ENCODE results near the gene MUS81. TPM values are rescaled to one million over a fixed set of nuclear protein-coding genes. Genes with fewer than 3 reads are reported as not detected.

Gene MUS81
- total and polyA plus RNA-seq, 2 of the 13 experiments (the other 11 are each of a cell fraction or from before 2014, with no cell fraction given) = 25.6 to 30.2 TPM

GRCh38 chr11:65854161-65854592 is 6.1 kb upstream of the MUS81 start (continued):
- TF ChIP-seq YY1 (IDR thresholded peaks at IDR 0.05; ENCODE audit: insufficient read depth, insufficient replicate concordance, low read depth, low read length) (no peak), ZNF577 (CRISPR knock-in tag; IDR thresholded peaks at IDR 0.05; ENCODE audit: borderline replicate concordance, low read depth) (no peak), ZNF17 (CRISPR knock-in tag; IDR thresholded peaks at IDR 0.05) (no peak), FOXM1 (CRISPR knock-in tag; IDR thresholded peaks at IDR 0.05) (no peak), TBP (CRISPR knock-in tag; IDR thresholded peaks at IDR 0.05) (no peak), THAP11 (CRISPR knock-in tag; IDR thresholded peaks at IDR 0.05) (no peak), ZFP36 (IDR thresholded peaks at IDR 0.05; ENCODE audit: borderline replicate concordance, low read depth, low read length, partially characterized antibody) (no peak), ZHX1 (CRISPR knock-in tag; IDR thresholded peaks at IDR 0.05; ENCODE audit: low read depth) (no peak), RFXANK (CRISPR knock-in tag; IDR thresholded peaks at IDR 0.05) (no peak), ZFX (CRISPR knock-in tag; IDR thresholded peaks at IDR 0.05; ENCODE audit: low read depth) (no peak), ZNF724P (CRISPR knock-in tag; IDR thresholded peaks at IDR 0.05; ENCODE audit: borderline replicate concordance) (no peak), RAD51 (IDR thresholded peaks at IDR 0.05; ENCODE audit: borderline replicate concordance) (no peak), CENPT (CRISPR knock-in tag; IDR thresholded peaks at IDR 0.05; ENCODE audit: low read depth) (no peak), HMGXB4 (CRISPR knock-in tag; IDR thresholded peaks at IDR 0.05; ENCODE audit: borderline replicate concordance in 1 of 2, low read depth in 1 of 2) (no peak), DRAP1 (CRISPR knock-in tag; IDR thresholded peaks at IDR 0.05) (no peak), FOXP4 (CRISPR knock-in tag; IDR thresholded peaks at IDR 0.05) (0 out of 2 replicates have a peak, but pooled peaks have one; percentile 31), ZNF329 (CRISPR knock-in tag; IDR thresholded peaks at IDR 0.05; ENCODE audit: low read depth) (no peak), THAP7 (CRISPR knock-in tag; IDR thresholded peaks at IDR 0.05) (no peak), ZNF180 (CRISPR knock-in tag; IDR thresholded peaks at IDR 0.05; ENCODE audit: borderline replicate concordance, low read depth) (no peak), USF2 (IDR thresholded peaks at IDR 0.05; ENCODE audit: low read depth, low read length) (no peak), USF2 (CRISPR knock-in tag; IDR thresholded peaks at IDR 0.05; ENCODE audit: borderline replicate concordance) (no peak)

Measured in HepG2 (cell line).